Glutamatergic neuron (in vitro differentiated cells): ENCODE results near the gene CFAP99. TPM values are rescaled to one million over a fixed set of nuclear protein-coding genes. Genes with fewer than 3 reads are reported as not detected.

Source experiments
- DNase-seq: peaks from one replicate; pipeline ENCODE4 v3.0.0; 2022
- H3K27ac Mint-ChIP-seq: one replicate; pipeline ENCODE4 v1.8.0; 2020; ENCODE audit warnings: mild to moderate bottlenecking, mixed read lengths, inconsistent platforms; ENCODE audit not compliant: unreplicated experiment
- H3K27me3 Mint-ChIP-seq: one replicate; pipeline ENCODE4 v1.8.0; 2020; ENCODE audit warnings: mild to moderate bottlenecking, moderate library complexity, mixed read lengths, inconsistent platforms; ENCODE audit not compliant: unreplicated experiment
- H3K36me3 Mint-ChIP-seq: one replicate; pipeline ENCODE4 v1.8.0; 2020; ENCODE audit warnings: mild to moderate bottlenecking, mixed read lengths, inconsistent platforms; ENCODE audit not compliant: unreplicated experiment
- H3K4me1 Mint-ChIP-seq: one replicate; pipeline ENCODE4 v1.8.0; 2020; ENCODE audit warnings: mild to moderate bottlenecking, low read depth, mixed read lengths, inconsistent platforms; ENCODE audit not compliant: unreplicated experiment
- H3K4me3 Mint-ChIP-seq: one replicate; pipeline ENCODE4 v1.8.0; 2020; ENCODE audit warnings: mild to moderate bottlenecking, mixed read lengths, inconsistent platforms; ENCODE audit not compliant: unreplicated experiment
- H3K9me3 Mint-ChIP-seq: one replicate; pipeline ENCODE4 v1.8.0; 2020; ENCODE audit warnings: mild to moderate bottlenecking, moderate library complexity, mixed read lengths, inconsistent platforms; ENCODE audit not compliant: unreplicated experiment
- total RNA-seq: library from RNA; stranded (reverse); fragmentation: NEBNext Ultra II Directional; extraction: Animal tissue kit (Norgen Biotek cat#: 25700); gene quantifications from one replicate; pipeline ENCODE4 v1.2.1, GENCODE V29; 2021; ENCODE audit not compliant: unreplicated experiment
- TF ChIP-seq, protein P1 (sequence below): fragments of 200-600 bp; sonication (generic); IDR thresholded peaks from one replicate; pipeline ENCODE4 v1.5.0; 2021; ENCODE audit not compliant: partially characterized antibody, unreplicated experiment

CFAP99 gene
- total RNA-seq, 1 donor from 2014 or later = not detected

DNA sequence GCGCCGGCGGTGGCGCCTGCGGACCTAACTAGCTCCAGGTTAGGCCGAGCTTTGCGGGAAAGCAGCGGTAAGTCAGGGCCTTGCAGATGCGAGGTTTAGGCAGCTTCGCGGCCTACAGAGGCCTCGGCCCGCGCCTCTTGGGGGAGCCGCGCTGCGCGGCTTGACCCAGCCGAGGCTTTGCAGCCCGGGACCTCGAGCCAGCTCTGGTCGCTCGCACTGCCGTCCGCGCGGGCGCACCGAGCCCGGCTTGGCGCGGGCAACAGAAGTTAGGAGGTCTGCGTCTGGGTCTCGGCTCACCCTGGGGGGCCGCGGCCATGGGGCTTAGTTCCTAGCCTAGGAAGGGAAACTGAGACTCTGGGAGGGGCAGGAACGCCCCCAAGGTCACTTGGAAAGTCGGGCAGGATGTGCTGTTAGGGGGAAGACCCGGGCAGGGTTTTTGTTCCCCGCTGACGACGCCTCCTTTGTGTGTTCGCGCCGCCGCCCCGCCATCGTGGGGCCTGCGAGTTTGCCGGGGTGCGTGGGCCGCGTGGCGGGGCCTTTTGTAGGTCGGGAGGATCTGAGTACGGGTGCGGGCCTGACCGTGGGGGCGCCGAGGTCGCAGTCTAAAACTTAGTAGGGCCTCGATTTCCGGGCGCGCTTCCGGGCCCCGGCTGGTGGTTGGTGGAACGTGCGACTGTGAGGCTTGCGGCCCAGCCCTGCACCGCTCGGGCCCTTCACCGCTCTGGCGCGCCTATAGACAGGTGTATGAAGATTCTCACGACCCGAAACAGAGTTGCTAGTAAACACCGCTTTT, 50.6 kb downstream of the CFAP99 start:
- DNase-seq = peak; percentile 53
- peak overlapping the region; percentile 97 for H3K4me3 Mint-ChIP-seq
- H3K27me3 Mint-ChIP-seq = peaks cover 3% of the 10 kb centered on the region
- H3K36me3 Mint-ChIP-seq = peaks cover 15% of the 10 kb centered on the region
- peaks cover 4% of the 10 kb centered on the region for H3K9me3 Mint-ChIP-seq
- peak overlapping the region; percentile 98 for H3K27ac Mint-ChIP-seq
- TF ChIP-seq, protein P1, sequence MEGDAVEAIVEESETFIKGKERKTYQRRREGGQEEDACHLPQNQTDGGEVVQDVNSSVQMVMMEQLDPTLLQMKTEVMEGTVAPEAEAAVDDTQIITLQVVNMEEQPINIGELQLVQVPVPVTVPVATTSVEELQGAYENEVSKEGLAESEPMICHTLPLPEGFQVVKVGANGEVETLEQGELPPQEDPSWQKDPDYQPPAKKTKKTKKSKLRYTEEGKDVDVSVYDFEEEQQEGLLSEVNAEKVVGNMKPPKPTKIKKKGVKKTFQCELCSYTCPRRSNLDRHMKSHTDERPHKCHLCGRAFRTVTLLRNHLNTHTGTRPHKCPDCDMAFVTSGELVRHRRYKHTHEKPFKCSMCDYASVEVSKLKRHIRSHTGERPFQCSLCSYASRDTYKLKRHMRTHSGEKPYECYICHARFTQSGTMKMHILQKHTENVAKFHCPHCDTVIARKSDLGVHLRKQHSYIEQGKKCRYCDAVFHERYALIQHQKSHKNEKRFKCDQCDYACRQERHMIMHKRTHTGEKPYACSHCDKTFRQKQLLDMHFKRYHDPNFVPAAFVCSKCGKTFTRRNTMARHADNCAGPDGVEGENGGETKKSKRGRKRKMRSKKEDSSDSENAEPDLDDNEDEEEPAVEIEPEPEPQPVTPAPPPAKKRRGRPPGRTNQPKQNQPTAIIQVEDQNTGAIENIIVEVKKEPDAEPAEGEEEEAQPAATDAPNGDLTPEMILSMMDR = no peak
- peaks cover 13% of the 10 kb centered on the region for H3K4me1 Mint-ChIP-seq

DNA sequence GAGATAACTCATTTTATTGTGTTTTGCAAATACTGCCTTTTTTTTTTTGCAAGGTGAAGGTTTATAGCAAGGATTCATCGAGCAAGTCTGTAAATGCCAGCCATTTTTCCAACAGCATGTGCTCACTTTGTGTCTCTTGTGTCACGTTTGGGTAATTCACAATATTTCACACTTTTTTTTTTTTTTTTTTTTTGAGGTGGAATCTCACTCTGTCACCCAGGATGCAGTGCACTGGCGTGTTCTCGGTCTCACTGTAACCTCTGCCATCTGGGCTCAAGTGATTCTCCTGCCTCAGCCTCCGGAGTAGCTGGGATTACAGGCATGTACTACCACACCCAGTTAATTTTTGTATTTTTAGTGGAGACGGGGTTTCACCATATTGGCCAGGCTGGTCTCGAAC, 52.0 kb downstream of the CFAP99 start:
- Mint-ChIP-seq H3K27me3 (peaks cover 3% of the 10 kb centered on the region), H3K9me3 (peaks cover 4% of the 10 kb centered on the region), H3K4me3 (peak overlapping the region; percentile 97), H3K4me1 (peaks cover 13% of the 10 kb centered on the region), H3K27ac (peak overlapping the region; percentile 91), H3K36me3 (peaks cover 15% of the 10 kb centered on the region)
- DNase-seq = no peak
- TF ChIP-seq, protein P1 = no peak

DNA sequence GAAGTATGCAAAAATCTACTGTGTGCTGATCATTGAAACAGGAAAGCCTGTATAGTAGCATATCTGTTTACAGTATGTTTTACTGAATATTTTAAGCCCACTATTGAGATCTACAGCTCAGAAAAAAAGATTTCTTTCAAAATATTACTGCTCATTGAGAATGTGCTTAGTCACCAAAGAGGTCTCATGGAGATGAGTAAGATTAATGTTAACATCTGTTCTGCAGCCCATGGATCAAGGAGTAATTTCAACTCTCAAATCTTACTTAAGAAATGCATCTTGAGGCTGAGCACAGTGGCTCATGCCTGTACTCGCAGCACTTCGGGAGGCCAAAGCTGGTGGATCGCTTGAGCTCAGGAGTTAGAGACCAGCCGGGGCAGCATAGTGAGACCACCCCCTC, 53.4 kb downstream of the CFAP99 start:
- peaks cover 7% of the 10 kb centered on the region for H3K9me3 Mint-ChIP-seq
- H3K4me3 Mint-ChIP-seq = no peak overlapping the region
- TF ChIP-seq, protein P1 = no peak
- no peak for DNase-seq
- peaks cover 15% of the 10 kb centered on the region for H3K36me3 Mint-ChIP-seq
- H3K4me1 Mint-ChIP-seq = peaks cover 13% of the 10 kb centered on the region
- H3K27me3 Mint-ChIP-seq = peaks cover 3% of the 10 kb centered on the region
- no peak overlapping the region for H3K27ac Mint-ChIP-seq

DNA sequence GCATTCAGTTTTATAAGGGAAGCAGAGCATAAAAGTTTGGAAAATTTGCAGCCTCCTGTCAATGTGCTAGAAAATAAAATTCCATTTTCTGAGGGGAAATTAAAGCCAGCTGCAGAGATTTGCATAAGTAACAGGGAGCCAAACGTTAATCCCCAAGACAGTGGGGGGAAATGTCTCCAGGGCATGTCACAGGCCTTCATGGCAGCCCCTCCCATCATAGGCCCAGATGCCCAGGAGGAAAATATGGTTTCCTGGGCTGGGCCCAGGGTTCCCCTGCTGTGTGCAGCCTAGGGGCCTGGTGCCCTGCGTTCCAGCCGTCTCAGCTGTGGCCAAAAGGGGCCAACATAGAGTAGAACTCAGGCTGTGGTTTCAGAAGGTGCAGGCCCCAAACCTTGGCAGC, 59.5 kb downstream of the CFAP99 start:
- no peaks in the 10 kb centered on the region for H3K27me3 Mint-ChIP-seq
- TF ChIP-seq, protein P1 = no peak
- DNase-seq = no peak
- no peaks in the 10 kb centered on the region for H3K36me3 Mint-ChIP-seq
- peaks cover 39% of the 10 kb centered on the region for H3K4me1 Mint-ChIP-seq
- H3K4me3 Mint-ChIP-seq = no peak overlapping the region
- no peak overlapping the region for H3K27ac Mint-ChIP-seq
- H3K9me3 Mint-ChIP-seq = peaks cover 2% of the 10 kb centered on the region

DNA sequence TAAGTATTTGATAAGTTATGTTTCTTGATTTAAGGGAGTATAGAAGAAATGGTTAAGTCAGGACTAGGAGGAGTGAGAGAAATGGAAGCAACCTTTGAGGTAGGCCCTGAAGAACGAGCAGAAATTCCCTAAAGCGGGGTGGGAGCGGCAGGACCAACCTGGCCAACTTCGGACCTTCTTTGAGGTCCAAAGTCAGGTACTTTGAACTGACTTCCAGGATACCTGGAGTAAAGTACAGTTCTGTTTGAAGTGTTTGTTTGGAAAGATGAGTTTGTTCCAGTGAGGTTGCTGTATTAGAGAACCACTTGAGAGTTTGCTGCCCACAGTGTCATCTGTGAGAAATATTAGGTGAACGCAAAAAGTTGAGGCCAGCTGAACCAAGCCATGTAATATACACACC, 61.9 kb downstream of the CFAP99 start:
- DNase-seq = no peak
- H3K36me3 Mint-ChIP-seq = no peaks in the 10 kb centered on the region
- TF ChIP-seq, protein P1 = no peak
- H3K9me3 Mint-ChIP-seq = peaks cover 2% of the 10 kb centered on the region
- no peak overlapping the region for H3K27ac Mint-ChIP-seq
- no peak overlapping the region for H3K4me3 Mint-ChIP-seq
- H3K4me1 Mint-ChIP-seq = peaks cover 54% of the 10 kb centered on the region
- peaks cover 7% of the 10 kb centered on the region for H3K27me3 Mint-ChIP-seq
